Measurements from ENCODE around the gene ZSCAN4. TPM values are rescaled to one million over a fixed set of nuclear protein-coding genes. Genes with fewer than 3 reads are reported as not detected.

The ZSCAN4 gene, protein sequence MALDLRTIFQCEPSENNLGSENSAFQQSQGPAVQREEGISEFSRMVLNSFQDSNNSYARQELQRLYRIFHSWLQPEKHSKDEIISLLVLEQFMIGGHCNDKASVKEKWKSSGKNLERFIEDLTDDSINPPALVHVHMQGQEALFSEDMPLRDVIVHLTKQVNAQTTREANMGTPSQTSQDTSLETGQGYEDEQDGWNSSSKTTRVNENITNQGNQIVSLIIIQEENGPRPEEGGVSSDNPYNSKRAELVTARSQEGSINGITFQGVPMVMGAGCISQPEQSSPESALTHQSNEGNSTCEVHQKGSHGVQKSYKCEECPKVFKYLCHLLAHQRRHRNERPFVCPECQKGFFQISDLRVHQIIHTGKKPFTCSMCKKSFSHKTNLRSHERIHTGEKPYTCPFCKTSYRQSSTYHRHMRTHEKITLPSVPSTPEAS
- not detected in 5 replicates for total RNA-seq (2022; extraction: Qiagen RNA extraction; ENCODE audit: low read depth)

DNA sequence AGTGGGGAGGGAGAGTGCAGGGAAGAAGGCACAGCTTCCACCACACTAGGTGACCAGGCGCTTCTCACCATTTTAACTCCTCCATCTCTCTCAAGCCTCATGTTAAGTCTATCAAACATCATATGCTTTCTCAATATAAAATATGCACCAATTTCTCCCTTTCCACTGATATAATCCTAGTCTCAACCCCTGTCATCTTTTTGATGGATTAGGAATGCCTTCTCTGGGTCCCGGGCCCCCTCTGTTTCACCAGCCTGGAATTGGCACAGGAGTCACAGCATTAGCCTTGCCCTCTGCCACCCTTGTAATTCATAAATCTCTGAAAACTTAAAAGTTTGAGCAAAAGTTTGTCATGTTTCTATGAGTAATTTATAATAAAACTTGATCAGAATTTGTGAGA is at the start of gene ZSCAN4:
ZSCAN4 (plus strand) TSS at position 301 of the 400 bp plus-strand sequence. CDS start 7,211 bp downstream, outside the sequence.

DNA sequence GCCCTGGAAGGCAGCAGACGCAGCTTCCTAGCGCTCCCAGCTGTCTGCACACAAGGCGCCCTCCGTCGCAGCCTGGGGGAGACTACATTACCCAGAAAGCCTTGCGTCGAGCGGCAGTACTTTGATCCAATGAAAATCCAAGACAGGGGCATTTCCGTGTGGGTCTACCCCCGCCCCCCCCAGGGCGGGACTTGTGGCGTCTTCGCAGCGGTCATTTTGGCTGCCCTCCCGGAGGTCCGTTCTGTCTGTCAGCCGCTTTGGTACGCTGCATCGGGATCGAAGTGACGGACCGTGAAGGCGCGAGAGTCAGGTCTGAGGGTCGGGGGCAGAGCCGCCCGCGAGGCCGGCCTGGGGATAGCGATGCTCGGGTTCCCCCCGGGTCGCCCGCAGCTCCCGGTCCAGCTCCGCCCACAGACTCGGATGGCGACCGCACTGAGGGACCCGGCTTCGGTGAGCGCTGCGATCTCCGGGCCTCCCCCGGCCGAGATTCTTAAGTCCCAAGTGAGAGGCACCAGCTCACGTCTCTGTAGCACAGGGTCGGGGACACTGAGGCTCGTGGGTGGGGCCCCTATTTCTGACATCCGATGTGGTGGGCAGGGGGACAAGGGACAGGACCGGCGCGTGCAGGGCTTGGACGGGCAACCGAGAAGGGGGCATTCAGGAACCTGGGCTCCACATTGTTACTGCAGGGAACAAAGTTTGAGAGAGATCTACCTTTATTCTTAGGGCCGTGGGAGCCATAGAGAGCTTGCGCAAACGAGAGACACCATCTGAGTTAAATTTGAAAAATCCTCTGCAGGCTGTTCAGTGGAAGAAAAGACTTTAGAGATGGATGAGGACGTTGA is 35.5 kb upstream of the ZSCAN4 start, which contains the start of gene ZNF211:
ZNF211 (plus strand) TSS at position 182 of the 845 bp plus-strand sequence; CDS start at position 361, 179 bp downstream.

DNA sequence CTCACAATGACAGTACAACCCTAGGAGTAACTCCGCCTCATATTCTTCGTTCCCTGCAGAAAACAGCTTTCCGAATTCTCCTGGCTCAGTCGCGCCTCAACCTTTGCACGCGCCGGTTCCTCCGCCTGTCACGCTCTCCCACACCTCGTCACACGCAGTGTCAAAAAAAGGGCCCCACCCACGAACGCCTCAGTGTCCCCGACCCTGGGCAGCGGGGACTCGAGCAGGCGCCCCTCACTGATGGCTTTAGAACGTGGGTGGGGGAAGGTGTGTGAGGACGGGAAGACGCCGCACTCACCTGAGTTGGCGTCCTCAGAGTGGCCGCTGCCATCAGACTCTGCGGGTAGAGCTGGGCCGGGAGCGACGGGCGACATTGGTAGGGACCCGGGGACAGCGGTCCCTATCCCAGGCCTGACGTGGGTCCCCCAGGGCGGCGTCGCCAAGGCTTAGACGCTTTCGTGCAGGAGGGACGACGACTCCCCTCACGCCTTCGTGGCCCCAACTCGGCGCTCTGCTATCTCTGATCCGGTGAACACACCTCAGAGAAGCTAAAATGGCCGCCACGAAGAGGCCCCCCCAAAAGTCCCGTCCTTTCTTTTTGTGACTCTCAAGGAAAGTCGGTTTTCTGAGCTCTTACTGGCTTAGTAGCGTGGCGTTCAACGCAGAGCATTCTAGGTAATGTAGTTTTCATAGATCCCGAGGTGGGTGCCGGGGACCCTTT is 40.1 kb downstream of the ZSCAN4 start, which contains the start of gene ZNF154:
ZNF154 (minus strand) TSS at position 564 of the 721 bp plus-strand sequence; CDS start at position 331, 233 bp downstream.

Other genes starting within 250 kb of the ZSCAN4 start
- gene ZNF749, start 233.6 kb upstream of the ZSCAN4 start, total RNA-seq (2022; extraction: Qiagen RNA extraction; ENCODE audit: low read depth) = 13.7 to 16.8 TPM (median 15.4 TPM) in 5 replicates
- gene VN1R1, start 211.8 kb upstream of the ZSCAN4 start, total RNA-seq (2022; extraction: Qiagen RNA extraction; ENCODE audit: low read depth) = 0.06 to 0.13 TPM in 2 of 5 replicates, not detected in the others
- 0.83 to 1.5 TPM (median 1.2 TPM) in 5 replicates for gene ZNF772, start 191.4 kb upstream of the ZSCAN4 start, total RNA-seq (2022; extraction: Qiagen RNA extraction; ENCODE audit: low read depth)
- gene ZNF419, start 181.2 kb upstream of the ZSCAN4 start, total RNA-seq (2022; extraction: Qiagen RNA extraction; ENCODE audit: low read depth) = 4.6 to 7.6 TPM (median 6.7 TPM) in 5 replicates
- 4.6 to 7.1 TPM (median 4.8 TPM) in 5 replicates for gene ZNF773, start 169.0 kb upstream of the ZSCAN4 start, total RNA-seq (2022; extraction: Qiagen RNA extraction; ENCODE audit: low read depth)
- gene ZNF549, start 141.6 kb upstream of the ZSCAN4 start, total RNA-seq (2022; extraction: Qiagen RNA extraction; ENCODE audit: low read depth) = 1.3 to 2.0 TPM (median 1.6 TPM) in 5 replicates
- 2.1 to 4.4 TPM (median 4.2 TPM) in 5 replicates for gene ZNF550, start 109.1 kb upstream of the ZSCAN4 start, total RNA-seq (2022; extraction: Qiagen RNA extraction; ENCODE audit: low read depth)
- 4.2 to 4.9 TPM (median 4.5 TPM) in 5 replicates for gene ZNF416, start 90.0 kb upstream of the ZSCAN4 start, total RNA-seq (2022; extraction: Qiagen RNA extraction; ENCODE audit: low read depth)
- 0.06 TPM in 1 of 5 replicates, not detected in the others for gene ZIK1, start 84.8 kb upstream of the ZSCAN4 start, total RNA-seq (2022; extraction: Qiagen RNA extraction; ENCODE audit: low read depth)
- 4.1 to 4.8 TPM (median 4.4 TPM) in 5 replicates for gene ZNF530, start 69.0 kb upstream of the ZSCAN4 start, total RNA-seq (2022; extraction: Qiagen RNA extraction; ENCODE audit: low read depth)
- 5.3 to 9.1 TPM (median 8.5 TPM) in 5 replicates for gene ZNF134, start 54.7 kb upstream of the ZSCAN4 start, total RNA-seq (2022; extraction: Qiagen RNA extraction; ENCODE audit: low read depth)
- gene ZNF211, start 35.8 kb upstream of the ZSCAN4 start, total RNA-seq (2022; extraction: Qiagen RNA extraction; ENCODE audit: low read depth) = 5.4 to 6.4 TPM (median 6.0 TPM) in 5 replicates
- 5.4 to 6.2 TPM (median 6.0 TPM) in 5 replicates for gene ZNF551, start 13.0 kb downstream of the ZSCAN4 start, total RNA-seq (2022; extraction: Qiagen RNA extraction; ENCODE audit: low read depth)
- not detected in 5 replicates for gene ZNF154, start 40.3 kb downstream of the ZSCAN4 start, total RNA-seq (2022; extraction: Qiagen RNA extraction; ENCODE audit: low read depth)
- gene ZNF671, start 58.7 kb downstream of the ZSCAN4 start, total RNA-seq (2022; extraction: Qiagen RNA extraction; ENCODE audit: low read depth) = 0.73 to 1.0 TPM (median 0.80 TPM) in 5 replicates
- 4.3 to 6.2 TPM (median 5.1 TPM) in 5 replicates for gene ZNF776, start 77.9 kb downstream of the ZSCAN4 start, total RNA-seq (2022; extraction: Qiagen RNA extraction; ENCODE audit: low read depth)
- 5.6 to 7.8 TPM (median 6.4 TPM) in 5 replicates for gene ZNF586, start 100.7 kb downstream of the ZSCAN4 start, total RNA-seq (2022; extraction: Qiagen RNA extraction; ENCODE audit: low read depth)
- 4.5 to 6.3 TPM (median 5.4 TPM) in 5 replicates for gene ZNF552, start 146.0 kb downstream of the ZSCAN4 start, total RNA-seq (2022; extraction: Qiagen RNA extraction; ENCODE audit: low read depth)
- gene ZNF587B, start 161.4 kb downstream of the ZSCAN4 start, total RNA-seq (2022; extraction: Qiagen RNA extraction; ENCODE audit: low read depth) = 7.5 to 11.4 TPM (median 8.0 TPM) in 5 replicates
- gene ZNF587, start 180.9 kb downstream of the ZSCAN4 start, total RNA-seq (2022; extraction: Qiagen RNA extraction; ENCODE audit: low read depth) = 4.8 to 7.8 TPM (median 6.4 TPM) in 5 replicates
- gene ZNF814, start 220.1 kb downstream of the ZSCAN4 start, total RNA-seq (2022; extraction: Qiagen RNA extraction; ENCODE audit: low read depth) = 1.8 to 2.6 TPM (median 2.5 TPM) in 5 replicates
- 2.5 to 4.8 TPM (median 4.1 TPM) in 5 replicates for gene ZNF417, start 247.7 kb downstream of the ZSCAN4 start, total RNA-seq (2022; extraction: Qiagen RNA extraction; ENCODE audit: low read depth)